HepG2 (cell line): Measurements from ENCODE around the gene PIR. TPM values are rescaled to one million over a fixed set of nuclear protein-coding genes. Genes with fewer than 3 reads are reported as not detected.

Source experiments
- AGO2 ChIP-seq: fragments of 200-400 bp; formaldehyde crosslinking; optimal IDR thresholded peaks from 2 replicates; pipeline ENCODE3; 2017; ENCODE audit warnings: mild to moderate bottlenecking, low read depth, low read length, moderate library complexity
- ARID3A ChIP-seq: IDR thresholded peaks from 2 replicates; pipeline ENCODE4 v1.6.1; 2012; ENCODE audit warnings: low read depth, low read length, improper control_type of control experiment
- CHD2 ChIP-seq: IDR thresholded peaks from 2 replicates; pipeline ENCODE4 v1.6.1; 2011; ENCODE audit warnings: low read depth, low read length, improper control_type of control experiment
- CREB1 ChIP-seq, 2 experiments: fragments of 450-650 bp in 1 of 2; IDR thresholded peaks; 2 replicates each; pipeline ENCODE4 v1.6.1; 2016 to 2017; ENCODE audit warnings: control low read depth in 1 of 2, mild to moderate bottlenecking in 1 of 2, missing compliant biosample characterization in 1 of 2, missing genetic modification characterization in 1 of 2
- EP300 ChIP-seq, 3 experiments: sonication (generic) in 1 of 3; formaldehyde crosslinking in 1 of 3; IDR thresholded peaks; 2 replicates each; pipeline versions ENCODE4 v1.5.1 to v1.6.1; 2011 to 2020; ENCODE audit warnings: low read depth in 2 of 3, low read length in 2 of 3, borderline replicate concordance in 1 of 3, improper control_type of control experiment in 1 of 3, mild to moderate bottlenecking in 1 of 3, missing genetic modification reagents in 1 of 3, moderate library complexity in 1 of 3
- KMT2A ChIP-seq: sonication (generic); formaldehyde crosslinking; IDR thresholded peaks from 2 replicates; pipeline ENCODE4 v1.4.0; 2020; ENCODE audit warnings: missing genetic modification reagents
- MYC ChIP-seq: sonication (generic); formaldehyde crosslinking; IDR thresholded peaks from 2 replicates; pipeline ENCODE4 v1.9.0; 2021; ENCODE audit warnings: missing genetic modification reagents, borderline replicate concordance
- NPAS2 ChIP-seq: sonication (generic); formaldehyde crosslinking; IDR thresholded peaks from 2 replicates; pipeline ENCODE4 v1.8.0; 2022; ENCODE audit warnings: mild to moderate bottlenecking, missing genetic modification reagents, borderline replicate concordance
- NR2F2 ChIP-seq: IDR thresholded peaks from 2 replicates; pipeline ENCODE4 v1.6.1; 2012; ENCODE audit warnings: low read depth, inconsistent platforms, borderline replicate concordance
- RBAK ChIP-seq: sonication (generic); formaldehyde crosslinking; IDR thresholded peaks from 2 replicates; pipeline ENCODE4 v1.5.1; 2020; ENCODE audit warnings: mild to moderate bottlenecking, missing genetic modification reagents
- SCMH1 ChIP-seq: sonication (generic); formaldehyde crosslinking; IDR thresholded peaks from 2 replicates; pipeline ENCODE4 v1.9.0; 2021; ENCODE audit warnings: missing genetic modification reagents, mild to moderate bottlenecking, borderline replicate concordance
- SIN3A ChIP-seq: IDR thresholded peaks from 2 replicates; pipeline ENCODE4 v1.6.1; 2011; ENCODE audit warnings: low read depth, mild to moderate bottlenecking, control low read depth, low read length, borderline replicate concordance
- SP1 ChIP-seq, 2 experiments: fragments of 450-650 bp in 1 of 2; sonication (generic) in 1 of 2; formaldehyde crosslinking in 1 of 2; IDR thresholded peaks; 2 replicates each; pipeline versions ENCODE4 v1.4.0 to v1.6.1; 2016 to 2020; ENCODE audit warnings: missing genetic modification reagents in 1 of 2
- TSC22D2 ChIP-seq: sonication (generic); formaldehyde crosslinking; IDR thresholded peaks from 2 replicates; pipeline ENCODE4 v1.5.1; 2020; ENCODE audit warnings: missing genetic modification reagents, mild to moderate bottlenecking, borderline replicate concordance
- YEATS4 ChIP-seq: sonication (generic); formaldehyde crosslinking; IDR thresholded peaks from 2 replicates; pipeline ENCODE4 v1.4.0; 2020; ENCODE audit warnings: missing genetic modification reagents, borderline replicate concordance
- ZFP82 ChIP-seq: sonication (generic); formaldehyde crosslinking; IDR thresholded peaks from 2 replicates; pipeline ENCODE4 v1.5.1; 2020; ENCODE audit warnings: mild to moderate bottlenecking, missing genetic modification reagents, borderline replicate concordance
- ZNF20 ChIP-seq: sonication (generic); formaldehyde crosslinking; IDR thresholded peaks from 2 replicates; pipeline ENCODE4 v1.4.0; 2020; ENCODE audit warnings: mild to moderate bottlenecking, moderate library complexity, missing genetic modification reagents
- ZNF33A ChIP-seq: sonication (generic); formaldehyde crosslinking; IDR thresholded peaks from 2 replicates; pipeline ENCODE4 v1.5.1; 2020; ENCODE audit warnings: missing genetic modification reagents, mild to moderate bottlenecking, moderate library complexity, borderline replicate concordance
- ZNF644 ChIP-seq: IDR thresholded peaks from 2 replicates; pipeline ENCODE4 v1.6.1; 2016; ENCODE audit warnings: low read depth
- polyA plus RNA-seq, 8 experiments: library from polyadenylated mRNA; depleted of rRNA in 3 of 8; stranded (reverse) in 7 of 8; unstranded in 1 of 8; fragments of >200 nt; fragmentation: Illumina TruSeq in 4 of 8; extraction: Trizol in 4 of 8; gene quantifications; 2 replicates each; pipeline versions ENCODE4 v1.2.1 to v1.2.3, GENCODE V29; 2011 to 2016; ENCODE audit warnings: low read depth in 4 of 8, missing spikeins in 1 of 8, mixed read lengths in 1 of 8; ENCODE audit not compliant: insufficient read depth in 1 of 8
- total RNA-seq, 5 experiments: library from RNA; depleted of rRNA; stranded (reverse); fragments of >200 nt; fragmentation: Illumina TruSeq; extraction: Trizol; gene quantifications; 2 replicates each; pipeline ENCODE4 v1.2.3, GENCODE V29; 2016; ENCODE audit warnings: low read depth in 1 of 5
- TF ChIP-seq, protein P1 (sequence below): sonication (generic); formaldehyde crosslinking; conservative IDR thresholded peaks from 2 replicates; pipeline ENCODE4 v1.4.0; 2020; ENCODE audit warnings: missing genetic modification reagents
- TF ChIP-seq, protein P2 (sequence below): sonication (generic); formaldehyde crosslinking; conservative IDR thresholded peaks from 2 replicates; pipeline ENCODE4 v1.4.0; 2020; ENCODE audit warnings: mild to moderate bottlenecking, missing genetic modification reagents, moderate library complexity

The PIR gene
- total and polyA plus RNA-seq, 2 of the 13 experiments (the other 11 are each of a cell fraction or from before 2014, with no cell fraction given) = 12.2 to 38.0 TPM

GRCh38 chrX:15335135-15336022, 157.8 kb downstream of the PIR start, which contains the start of gene PIGA (continued):
- no peak for TF ChIP-seq ZNF20
- TF ChIP-seq SP1 (IDR thresholded peaks at IDR 0.05) = no peak
- no peak; the same call in 1 of the 2 replicates for TF ChIP-seq SP1 (CRISPR knock-in tag; IDR thresholded peaks at IDR 0.05)
- TF ChIP-seq NR2F2 = no peak
- no peak for TF ChIP-seq TSC22D2 (CRISPR knock-in tag)
- no peak for TF ChIP-seq RBAK
- no peak for TF ChIP-seq SCMH1 (CRISPR knock-in tag)
- peak; percentile 33 for TF ChIP-seq AGO2
- TF ChIP-seq ZFP82 (CRISPR knock-in tag) = no peak
- TF ChIP-seq EP300 (IDR thresholded peaks at IDR 0.05; ENCODE audit: low read depth in 2 of 2, low read length in 2 of 2) = no peak
- TF ChIP-seq EP300 (CRISPR knock-in tag; IDR thresholded peaks at IDR 0.05; ENCODE audit: borderline replicate concordance) = no peak
- TF ChIP-seq, protein P1, sequence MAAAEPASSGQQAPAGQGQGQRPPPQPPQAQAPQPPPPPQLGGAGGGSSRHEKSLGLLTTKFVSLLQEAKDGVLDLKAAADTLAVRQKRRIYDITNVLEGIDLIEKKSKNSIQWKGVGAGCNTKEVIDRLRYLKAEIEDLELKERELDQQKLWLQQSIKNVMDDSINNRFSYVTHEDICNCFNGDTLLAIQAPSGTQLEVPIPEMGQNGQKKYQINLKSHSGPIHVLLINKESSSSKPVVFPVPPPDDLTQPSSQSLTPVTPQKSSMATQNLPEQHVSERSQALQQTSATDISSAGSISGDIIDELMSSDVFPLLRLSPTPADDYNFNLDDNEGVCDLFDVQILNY (CRISPR knock-in tag) = peak; percentile 56; the same call in 1 of the 2 replicates
- TF ChIP-seq, protein P2, sequence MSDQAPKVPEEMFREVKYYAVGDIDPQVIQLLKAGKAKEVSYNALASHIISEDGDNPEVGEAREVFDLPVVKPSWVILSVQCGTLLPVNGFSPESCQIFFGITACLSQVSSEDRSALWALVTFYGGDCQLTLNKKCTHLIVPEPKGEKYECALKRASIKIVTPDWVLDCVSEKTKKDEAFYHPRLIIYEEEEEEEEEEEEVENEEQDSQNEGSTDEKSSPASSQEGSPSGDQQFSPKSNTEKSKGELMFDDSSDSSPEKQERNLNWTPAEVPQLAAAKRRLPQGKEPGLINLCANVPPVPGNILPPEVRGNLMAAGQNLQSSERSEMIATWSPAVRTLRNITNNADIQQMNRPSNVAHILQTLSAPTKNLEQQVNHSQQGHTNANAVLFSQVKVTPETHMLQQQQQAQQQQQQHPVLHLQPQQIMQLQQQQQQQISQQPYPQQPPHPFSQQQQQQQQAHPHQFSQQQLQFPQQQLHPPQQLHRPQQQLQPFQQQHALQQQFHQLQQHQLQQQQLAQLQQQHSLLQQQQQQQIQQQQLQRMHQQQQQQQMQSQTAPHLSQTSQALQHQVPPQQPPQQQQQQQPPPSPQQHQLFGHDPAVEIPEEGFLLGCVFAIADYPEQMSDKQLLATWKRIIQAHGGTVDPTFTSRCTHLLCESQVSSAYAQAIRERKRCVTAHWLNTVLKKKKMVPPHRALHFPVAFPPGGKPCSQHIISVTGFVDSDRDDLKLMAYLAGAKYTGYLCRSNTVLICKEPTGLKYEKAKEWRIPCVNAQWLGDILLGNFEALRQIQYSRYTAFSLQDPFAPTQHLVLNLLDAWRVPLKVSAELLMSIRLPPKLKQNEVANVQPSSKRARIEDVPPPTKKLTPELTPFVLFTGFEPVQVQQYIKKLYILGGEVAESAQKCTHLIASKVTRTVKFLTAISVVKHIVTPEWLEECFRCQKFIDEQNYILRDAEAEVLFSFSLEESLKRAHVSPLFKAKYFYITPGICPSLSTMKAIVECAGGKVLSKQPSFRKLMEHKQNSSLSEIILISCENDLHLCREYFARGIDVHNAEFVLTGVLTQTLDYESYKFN (CRISPR knock-in tag) = 0 out of 2 replicates have a peak, but pooled peaks have one; percentile 16
- TF ChIP-seq SIN3A = no peak; the same call in none of the 2 replicates
- TF ChIP-seq ZNF644 (CRISPR knock-in tag) = no peak
- no peak for TF ChIP-seq ZNF33A
- 0 out of 2 replicates have a peak, but pooled peaks have one; percentile 45 for TF ChIP-seq KMT2A
- no peak for TF ChIP-seq MYC (CRISPR knock-in tag)
- TF ChIP-seq YEATS4 (CRISPR knock-in tag) = peak; percentile 39; the same call in 1 of the 2 replicates
- no peak for TF ChIP-seq NPAS2 (CRISPR knock-in tag)
- TF ChIP-seq ARID3A = no peak
- no peak for TF ChIP-seq CHD2
- peak; percentile 86 for TF ChIP-seq CREB1 (IDR thresholded peaks at IDR 0.05)
- TF ChIP-seq CREB1 (CRISPR knock-in tag; IDR thresholded peaks at IDR 0.05) = peak; percentile 93
